NCI-H748 (cell line): Measurements from ENCODE around the gene ACBD6.

Experiments
- DNase-seq: peaks from one replicate; lab custom pipeline; 2025; ENCODE audit not compliant: unreplicated experiment; lab: John Stamatoyannopoulos, UW

The ACBD6 gene

DNA sequence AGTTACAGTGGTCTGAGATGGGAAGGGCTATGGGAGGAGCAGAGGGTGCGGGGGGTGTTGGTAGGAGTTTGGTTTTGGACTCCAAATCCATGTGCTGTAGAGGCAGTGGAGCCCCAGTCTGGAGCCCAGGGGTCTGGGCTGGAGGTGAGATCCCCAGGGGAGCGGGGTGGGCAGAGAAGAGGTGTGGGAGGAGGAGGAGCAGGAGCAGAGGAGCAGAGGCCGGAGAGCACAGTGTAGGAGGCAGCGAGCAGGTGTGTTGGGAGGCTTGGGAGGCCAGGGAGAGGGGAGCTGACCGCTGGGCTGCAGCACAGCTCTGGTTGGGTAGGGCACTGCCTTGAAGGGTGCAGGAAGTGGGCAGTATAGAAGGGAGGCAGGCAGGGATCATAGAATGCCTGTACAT is 243.4 kb downstream of the ACBD6 start:
- DNase-seq = no peak

DNA sequence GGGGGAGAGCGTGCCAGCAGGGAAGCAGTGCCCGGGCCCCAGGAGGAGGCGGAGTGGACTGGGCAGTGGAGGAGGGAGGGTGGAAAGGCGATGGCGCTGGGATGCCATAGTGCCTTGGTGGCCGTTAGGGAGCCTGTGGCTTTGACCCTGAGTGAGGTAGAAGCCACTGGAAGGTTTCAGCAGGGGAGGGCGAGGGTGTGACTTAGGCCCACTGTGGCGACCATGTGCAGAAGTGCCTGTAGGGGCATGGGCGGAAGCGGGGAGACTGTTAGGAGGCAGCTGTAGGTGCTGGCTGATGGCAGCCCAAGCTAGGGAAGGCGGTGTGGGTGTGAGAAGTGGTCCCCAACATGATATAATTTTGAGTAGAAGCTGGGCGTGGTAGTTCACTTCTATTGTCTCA is 244.1 kb downstream of the ACBD6 start:
- no peak for DNase-seq

DNA sequence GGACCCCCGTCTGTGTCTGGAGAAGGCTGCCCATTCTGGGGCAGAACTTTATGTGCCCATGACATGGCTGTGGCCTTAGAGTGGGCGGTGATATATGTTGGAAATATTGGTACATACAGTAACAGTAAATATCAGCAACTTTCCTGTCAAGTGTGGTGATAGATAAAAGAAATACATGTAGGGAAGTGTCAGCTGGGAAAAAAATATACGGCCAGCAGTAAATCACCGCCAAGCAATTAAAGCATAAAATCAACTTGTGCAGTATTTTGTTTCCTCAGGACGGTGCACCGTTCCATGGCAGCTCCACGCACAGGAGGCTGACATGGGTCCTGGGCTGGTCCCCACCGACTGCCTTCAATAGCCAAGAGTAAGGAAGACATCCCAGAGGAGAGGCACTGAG is 244.9 kb downstream of the ACBD6 start:
- DNase-seq = no peak

DNA sequence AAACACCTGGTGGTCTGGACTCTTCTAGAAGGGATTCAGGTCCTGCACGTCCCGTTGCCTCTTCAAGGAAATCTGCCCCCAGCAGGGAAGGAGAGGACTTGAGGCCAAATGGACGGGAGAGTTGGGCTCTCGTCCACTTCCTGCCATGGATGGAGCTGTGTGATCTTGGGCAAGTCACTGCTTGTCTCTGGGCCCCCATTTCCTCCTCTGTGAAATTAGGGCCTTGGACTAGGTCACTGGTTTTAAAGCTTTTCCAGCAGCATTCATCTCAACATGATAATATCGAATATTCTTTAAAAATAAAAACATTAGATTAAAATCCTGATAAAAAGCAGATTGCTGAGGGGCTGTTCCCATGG is 245.4 kb downstream of the ACBD6 start:
- no peak for DNase-seq

DNA sequence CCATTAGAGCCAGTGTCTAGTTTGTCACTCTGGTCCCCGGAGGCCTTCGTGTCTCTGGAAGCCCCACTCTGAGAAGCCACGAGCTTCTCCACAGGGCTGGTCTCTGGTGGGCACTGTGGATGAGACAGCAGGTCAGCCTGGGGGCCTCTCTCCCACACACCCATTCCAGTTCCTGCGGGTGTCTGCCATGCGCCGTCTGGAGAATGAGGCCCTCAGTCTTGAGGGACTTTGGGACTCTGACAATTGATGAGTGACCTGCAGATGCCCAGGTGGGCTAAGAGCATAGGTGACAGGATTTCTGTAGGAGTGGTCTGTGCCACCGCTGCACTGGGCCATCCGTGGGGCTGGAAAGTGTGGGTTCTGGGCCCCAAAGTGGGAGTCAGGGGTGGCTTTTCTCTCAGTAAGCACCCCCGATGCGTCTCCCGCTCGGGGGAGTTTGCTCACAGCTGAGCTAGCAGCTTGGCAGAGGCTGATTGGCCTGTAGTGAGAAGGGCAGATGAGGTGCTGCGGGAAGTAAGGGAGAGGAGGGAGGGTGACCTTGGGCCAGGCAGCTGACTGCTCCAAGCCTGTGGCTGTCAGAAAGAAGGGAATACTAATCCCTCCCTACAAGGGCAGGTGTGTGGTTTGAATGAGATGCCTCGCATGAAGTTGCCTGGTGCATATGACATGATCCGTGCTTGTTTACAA is 245.9 kb downstream of the ACBD6 start:
- no peak for DNase-seq

DNA sequence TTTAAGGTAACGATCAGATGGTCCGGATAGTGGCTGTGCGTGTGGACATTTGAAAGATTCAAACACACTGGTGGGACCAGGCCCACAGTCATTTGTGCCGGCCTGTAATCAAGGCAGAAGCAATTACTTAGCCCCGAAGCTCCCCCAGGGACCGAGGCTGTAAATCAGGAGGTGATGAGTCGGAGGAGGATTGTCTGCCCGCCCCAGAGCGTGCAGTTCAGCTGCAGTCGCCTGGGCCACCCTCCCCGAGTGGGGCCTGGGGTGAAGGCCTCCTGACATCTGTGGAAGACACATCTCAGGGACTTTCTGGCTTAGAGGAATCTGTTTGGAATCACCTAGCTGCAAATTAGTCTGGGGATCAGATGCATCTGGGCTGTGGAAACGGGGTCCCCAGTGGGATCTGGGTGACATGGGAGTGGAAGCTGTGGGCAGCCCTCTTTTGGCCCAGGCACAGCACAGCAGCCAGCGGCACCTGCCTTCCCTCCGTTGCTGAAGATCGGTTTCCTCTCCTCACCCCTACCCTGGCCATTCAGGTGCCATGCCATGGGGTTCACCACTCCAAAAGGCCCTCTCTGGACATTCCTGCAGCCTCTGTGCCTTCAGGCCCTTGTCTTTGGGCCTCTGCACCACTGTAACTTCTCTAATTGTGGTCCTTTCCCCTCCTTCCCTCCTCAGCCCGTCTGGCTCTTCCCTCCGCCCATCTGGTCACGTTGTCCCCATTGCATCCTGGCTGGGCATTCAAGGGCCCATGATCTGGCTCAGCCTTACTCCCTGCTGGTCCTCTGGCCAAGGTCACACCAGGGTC is 246.6 kb downstream of the ACBD6 start:
- DNase-seq = no peak

DNA sequence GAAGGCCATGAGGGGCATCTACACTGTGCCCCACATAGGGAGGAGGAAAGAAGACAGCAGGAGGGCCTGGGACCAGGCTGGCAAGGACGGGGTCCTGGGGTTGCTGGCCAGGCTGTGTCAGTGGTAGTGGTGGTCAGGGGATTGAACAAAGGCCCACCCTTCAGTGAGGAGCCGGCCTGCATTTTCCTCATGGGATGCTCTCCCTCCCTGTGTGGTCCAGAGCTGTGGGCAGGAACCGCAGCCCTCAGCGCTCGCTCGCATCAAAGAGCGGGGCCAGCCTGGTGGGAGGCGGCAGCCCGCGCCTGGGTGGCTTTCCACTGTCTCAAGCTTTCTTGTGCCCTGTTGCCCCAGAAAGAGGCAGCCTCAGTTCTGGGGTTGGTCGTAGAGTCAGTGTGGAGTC is 247.5 kb downstream of the ACBD6 start:
- no peak for DNase-seq

DNA sequence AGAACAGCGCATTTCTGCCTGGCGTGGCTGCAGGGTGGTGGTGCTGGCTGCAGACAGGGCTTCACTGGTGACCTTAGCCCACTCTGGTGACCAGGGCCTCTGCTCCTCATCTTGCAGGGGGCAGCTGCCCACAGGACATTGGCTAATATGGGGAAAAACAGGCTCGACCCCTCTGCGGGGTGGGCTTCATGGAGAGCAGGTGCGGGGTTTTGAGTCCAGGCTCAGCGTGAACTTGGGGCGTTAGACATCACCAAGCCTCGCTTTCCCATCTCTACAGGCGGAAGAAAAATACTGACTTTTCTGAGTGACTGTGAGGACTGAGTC is 247.9 kb downstream of the ACBD6 start:
- no peak for DNase-seq

DNA sequence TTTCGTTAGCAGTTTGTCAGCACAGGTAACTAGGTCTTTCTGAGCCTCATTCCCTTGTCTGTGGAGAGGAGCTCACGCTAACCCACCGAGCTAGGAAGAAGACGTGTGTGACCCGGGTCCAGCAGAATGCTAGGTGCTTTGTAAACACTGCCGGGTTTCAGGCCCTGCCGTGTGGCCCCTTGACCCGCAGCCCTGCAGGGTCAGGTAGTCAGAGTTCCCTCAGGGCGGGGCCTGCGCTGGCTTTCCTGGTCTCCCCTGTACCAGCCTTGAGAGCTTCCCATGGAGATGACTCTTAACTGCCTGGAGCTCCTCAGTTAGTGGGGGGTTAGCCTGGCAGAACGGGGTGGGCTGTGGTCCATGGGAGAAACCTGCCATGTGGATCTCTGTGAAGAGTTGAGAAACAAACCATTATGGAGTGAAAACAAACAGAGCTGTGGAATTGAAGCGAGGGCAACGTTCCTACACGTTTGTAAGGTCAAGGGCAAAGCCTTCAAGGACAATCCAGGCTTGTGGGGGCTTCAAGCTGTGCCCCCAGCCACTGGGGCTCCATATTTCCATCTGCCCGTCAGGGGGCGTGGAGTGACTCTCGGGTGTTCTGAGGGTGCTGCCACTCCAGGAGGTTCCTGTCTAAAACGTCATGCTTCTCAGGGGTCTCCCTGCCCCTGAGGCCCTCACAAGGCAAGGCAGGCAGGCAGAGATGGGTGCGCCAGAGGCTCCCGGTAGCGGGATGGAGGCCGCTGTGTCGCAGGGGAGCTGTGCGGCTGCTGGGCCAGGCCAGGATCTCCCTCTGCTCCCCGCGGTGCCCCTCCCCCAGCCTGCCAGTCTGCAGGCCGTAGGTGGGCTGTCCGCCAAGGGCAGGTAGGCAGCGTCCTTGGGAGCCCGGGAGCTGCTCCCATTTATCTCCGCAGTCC is 248.5 kb downstream of the ACBD6 start:
- no peak for DNase-seq

DNA sequence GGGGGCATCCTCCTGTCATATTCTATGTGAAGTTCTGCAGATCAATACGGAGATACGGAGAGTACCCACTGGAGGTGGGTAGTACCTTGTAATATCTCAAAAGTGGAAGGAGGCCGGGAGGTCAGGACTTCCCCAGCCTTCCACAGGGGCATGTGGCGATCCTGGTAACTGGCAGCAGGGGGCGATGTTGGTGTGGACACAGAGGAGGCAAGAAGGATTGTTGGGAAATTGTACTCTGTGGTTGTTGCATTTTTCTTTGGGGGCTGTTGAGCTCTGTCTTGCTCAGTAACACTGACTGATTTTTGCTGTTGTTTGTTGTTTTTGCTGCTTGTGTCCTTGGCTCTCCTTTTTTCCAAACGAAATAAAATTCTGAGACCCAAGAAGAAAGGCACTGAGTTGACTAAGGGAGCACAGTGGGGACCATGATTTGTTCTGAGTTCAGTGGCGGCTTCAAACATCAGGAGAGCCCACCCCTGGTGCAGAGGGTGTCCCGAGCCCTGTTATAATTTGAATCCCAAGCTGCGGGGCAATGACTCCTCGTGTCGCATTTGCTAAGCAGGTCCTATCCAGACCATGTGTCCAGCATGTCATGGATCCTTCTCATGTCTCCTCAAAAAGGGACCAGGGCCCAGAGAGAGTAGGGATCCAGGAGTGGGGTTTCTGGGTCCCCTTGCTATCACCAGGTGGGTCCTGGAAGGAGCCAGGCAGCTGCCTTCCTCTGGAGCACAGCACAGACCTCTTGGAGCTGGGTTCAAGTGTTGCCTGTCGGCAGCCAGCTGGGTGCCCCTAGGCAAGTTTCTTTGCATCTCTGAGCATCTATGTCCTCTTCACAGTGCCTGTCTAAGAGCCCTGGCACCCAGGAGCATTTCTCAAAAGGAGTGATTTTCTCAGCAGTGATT is 249.5 kb downstream of the ACBD6 start:
- DNase-seq = peak; percentile 57

DNA sequence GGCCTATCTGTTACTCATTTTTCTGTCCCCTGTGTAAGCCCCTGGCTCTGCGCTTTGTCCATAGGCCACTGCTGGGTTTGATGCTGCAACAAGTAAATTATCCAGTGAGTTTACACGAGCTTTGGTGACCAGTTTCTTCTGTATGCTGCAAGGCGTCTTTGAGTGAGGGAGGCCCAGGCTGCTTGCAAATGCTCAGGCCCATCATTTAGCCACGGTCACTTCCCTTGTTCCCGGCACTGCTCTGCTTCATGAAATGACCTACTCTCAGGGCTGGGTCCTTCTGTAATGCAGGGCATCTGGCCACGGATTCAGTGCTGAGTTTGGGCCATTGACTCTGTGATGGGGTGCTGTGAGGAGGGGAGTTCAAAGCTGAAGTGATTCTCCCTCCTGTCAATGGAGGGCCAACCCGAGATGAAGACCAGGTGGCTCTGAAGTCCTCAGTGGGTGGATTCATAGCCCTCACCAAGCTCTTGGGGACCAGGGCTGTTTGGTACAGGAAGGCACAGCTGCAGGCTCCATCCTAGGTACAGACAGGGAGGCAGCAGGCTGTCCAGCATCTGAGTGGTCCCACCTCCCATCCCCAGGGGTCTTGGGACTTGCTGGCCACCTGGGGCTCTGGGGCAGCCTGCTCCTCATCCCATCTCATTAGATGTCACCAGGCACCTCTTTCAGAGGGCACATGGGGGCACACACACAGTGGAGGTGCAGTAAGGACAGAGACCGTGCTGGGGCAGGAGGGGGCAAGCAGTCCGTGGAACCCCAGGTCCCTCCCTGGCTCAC is 250.7 kb downstream of the ACBD6 start:
- DNase-seq = no peak

DNA sequence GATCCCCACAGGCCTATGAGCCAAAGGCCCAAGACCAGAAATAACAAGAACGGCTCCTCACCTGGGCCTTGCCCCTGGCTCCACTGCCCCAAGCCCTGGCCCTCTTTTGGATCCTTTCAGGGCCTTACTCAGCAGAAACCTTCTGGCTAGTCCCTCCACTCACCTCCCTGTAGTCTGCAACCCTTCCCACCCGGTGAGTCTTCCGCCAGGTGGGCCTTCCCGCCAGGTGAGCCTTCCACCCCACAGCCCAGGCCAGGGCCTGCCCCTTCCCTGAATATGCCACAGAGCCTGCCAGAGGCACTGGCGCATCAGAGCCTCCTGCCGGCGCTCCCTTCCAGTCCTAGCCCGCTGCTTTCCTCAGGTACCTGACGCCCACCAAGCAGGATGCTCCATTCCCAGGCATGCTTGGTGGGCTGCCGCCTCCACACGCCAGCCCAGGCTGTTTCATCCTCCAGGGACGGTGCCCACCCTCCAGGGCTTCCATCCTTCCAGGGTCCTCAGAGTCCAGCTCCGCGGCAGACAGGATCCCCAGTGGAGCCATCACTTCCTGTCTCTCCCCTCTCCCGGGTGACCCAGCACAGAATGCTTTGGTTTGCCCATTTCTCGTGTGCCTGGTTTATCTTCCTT is 251.4 kb downstream of the ACBD6 start:
- DNase-seq = no peak

DNA sequence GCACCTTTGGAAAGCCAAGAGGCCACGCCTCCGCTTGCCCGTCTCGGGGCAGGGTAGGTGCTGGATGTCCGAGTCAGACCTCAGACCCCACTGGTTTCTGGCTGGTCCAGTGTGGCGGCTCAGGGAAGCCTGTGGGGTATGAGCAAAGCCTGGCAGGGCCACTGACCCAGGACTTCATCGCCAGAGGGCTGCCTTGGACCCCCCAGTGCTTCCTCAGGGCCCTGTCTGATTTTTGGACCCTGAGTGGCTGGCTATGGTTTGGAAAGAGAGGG is 251.9 kb downstream of the ACBD6 start:
- no peak for DNase-seq

DNA sequence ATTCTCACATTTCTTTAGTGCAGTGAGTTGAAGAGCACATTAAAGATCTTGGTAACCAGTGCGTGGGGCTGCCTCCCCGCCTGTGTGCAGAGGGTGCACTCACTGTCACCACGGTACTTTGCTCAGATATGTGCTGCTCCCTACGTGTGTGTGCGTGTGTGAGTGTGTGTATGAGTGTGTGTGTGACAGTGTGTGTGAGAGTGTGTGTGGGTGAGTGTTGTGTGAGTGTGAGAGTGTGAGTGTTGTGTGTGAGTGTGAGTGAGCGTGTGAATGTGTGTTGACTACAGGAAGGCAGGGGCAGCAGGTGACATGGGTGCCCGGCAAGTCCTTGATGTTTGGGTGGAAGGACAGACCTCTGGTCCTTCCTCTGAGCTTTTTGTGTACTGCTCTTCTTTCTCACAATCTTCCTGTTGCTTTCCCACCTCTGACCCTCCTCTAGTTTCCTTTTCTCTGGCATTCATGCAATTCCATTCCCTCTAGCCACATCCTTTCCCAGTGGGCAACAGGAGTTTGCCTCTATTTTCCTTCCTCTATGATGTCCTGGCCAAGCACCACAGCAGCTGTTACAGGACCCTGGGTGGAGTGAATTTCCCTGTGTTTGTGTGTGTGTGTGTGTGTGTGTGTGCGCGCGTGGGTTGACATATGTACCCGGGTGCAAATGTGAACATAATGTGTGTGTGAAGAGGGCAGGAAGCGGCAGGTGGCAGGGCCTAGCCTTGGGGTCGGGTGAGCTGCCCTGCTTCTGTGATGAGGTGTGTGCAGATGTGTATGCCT is 252.5 kb downstream of the ACBD6 start:
- no peak for DNase-seq

DNA sequence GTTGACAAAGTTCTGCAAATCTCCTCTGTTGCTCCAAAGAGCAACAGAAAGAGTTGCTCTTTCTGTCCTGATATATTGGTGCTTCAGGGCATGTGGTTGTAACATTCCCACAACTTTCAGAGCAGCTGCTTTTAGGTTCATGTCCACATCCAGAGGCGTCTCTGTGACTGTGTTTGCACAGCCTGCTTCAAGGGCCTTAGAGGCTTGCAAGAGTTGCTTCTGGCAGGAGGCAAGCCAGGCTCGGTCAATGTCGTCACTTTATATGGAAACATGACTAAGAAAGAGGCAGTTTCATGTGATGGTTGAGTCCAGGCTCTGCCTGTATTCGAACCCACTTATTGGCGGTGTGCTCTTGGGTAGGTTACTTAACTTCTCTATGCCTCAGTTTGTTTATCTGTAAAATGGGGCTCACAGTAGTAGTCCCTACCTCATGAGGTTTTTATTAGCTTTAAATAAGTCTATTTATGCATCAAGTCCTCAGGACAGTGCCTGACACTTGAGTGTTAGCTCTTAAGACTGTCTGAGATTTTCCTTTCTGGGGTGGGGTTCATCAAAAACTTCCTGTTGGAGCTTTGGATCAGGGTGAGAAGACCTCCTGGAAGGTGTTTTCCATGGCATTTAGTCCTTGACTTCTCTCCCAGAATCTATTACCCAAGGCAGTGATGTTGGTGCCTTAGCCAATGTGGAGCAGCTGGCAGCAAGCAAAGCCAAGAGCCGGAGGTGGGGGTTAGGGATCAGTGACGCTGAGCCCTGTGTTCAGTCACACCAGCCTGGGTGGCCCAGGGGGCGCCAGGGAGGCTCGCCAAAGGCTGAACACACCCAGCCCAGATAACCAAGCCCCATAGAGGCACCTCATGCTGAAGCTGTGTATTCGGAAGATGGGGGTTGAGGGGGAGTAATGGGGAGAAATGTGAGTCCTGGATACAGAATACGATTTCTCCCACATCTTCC is 253.4 kb downstream of the ACBD6 start:
- peak; percentile 3 for DNase-seq

DNA sequence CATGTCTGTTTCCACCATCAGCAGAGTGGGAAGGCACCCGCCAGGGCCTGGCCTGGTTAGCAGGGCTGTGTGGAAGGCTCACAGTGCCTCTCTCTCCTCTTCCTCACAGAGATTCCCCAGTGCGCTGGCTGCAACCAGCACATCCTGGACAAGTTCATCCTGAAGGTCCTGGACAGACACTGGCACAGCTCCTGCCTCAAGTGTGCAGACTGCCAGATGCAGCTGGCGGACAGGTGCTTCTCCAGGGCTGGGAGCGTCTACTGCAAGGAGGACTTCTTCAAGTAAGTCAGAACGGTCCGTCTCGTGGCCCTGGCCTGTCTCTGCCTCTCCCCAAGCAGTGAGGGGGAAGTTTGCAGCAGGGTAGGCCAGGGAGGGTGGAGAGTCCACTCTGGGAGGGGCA is 254.2 kb downstream of the ACBD6 start:
- no peak for DNase-seq

DNA sequence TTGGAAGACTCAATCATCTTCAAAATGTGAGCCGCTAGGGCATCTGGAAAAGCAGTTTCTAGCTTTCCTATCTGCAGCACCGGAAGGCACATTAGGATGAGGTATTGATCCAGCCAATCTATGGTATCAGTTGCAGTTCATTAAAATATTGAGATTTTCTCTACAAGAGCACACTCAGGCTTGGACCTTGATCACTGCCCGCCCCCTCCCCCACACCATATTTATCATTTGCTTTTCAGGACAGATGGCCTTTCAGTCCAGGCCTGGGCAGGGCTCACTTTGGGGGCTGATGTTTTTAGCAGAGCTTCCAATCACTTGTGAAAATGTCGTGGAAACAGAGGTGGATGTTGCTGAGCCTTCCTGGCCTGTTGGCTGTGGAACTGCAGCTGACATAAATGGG is 254.8 kb downstream of the ACBD6 start:
- DNase-seq = no peak

DNA sequence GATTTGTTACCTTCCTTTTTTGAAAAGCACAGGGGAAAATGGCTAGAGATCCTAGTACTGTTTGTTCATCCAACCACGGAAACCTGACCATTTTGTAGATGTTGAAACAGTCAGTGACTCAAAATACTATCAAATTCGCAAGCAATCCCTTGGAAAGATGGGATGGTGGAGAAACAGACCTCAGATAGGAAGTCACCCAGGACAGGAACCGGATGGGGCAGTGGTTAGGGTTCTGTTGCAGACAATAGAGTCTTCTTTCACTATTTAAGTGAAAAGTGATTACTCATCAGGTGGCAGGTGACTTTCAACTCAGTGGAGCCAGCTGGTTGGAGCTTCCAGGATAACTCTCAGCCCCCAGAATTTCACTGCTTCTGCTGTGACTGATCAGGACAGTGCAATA is 255.3 kb downstream of the ACBD6 start:
- DNase-seq = no peak
